ENCODE data around the gene KAT8. TPM values are rescaled to one million over a fixed set of nuclear protein-coding genes. Genes with fewer than 3 reads are reported as not detected.
A peak's percentile ranks its signal among the peaks of the same experiment; 100 is the strongest.

The KAT8 gene
- total and polyA plus RNA-seq, 9 of the 15 experiments (the other 6 are each of a cell fraction or from before 2014, with no cell fraction given): 10.0 to 98.5 (median 76.4) TPM

GRCh38 chr16:31094424-31095120 is 22.9 kb upstream of the KAT8 start, which contains the start of gene VKORC1 (continued):
- TF ChIP-seq SP2 (IDR thresholded peaks at IDR 0.05; ENCODE audit: extremely low read depth, low read depth, low read length, poor library complexity, severe bottlenecking) (peak; percentile 39), DEAF1 (CRISPR knock-in tag; IDR thresholded peaks at IDR 0.05) (no peak), XRCC3 (IDR thresholded peaks at IDR 0.05) (no peak), SUPT5H (IDR thresholded peaks at IDR 0.05) (0 out of 2 replicates have a peak, but pooled peaks have one; percentile 61), NCOA6 (IDR thresholded peaks at IDR 0.05) (no peak), ZBTB33 (CRISPR knock-in tag; IDR thresholded peaks at IDR 0.05) (no peak; the same call in 1 of the 2 replicates), ID3 (CRISPR knock-in tag; IDR thresholded peaks at IDR 0.05) (no peak), ID3 (tag; IDR thresholded peaks at IDR 0.05) (no peak), E2F3 (CRISPR knock-in tag; IDR thresholded peaks at IDR 0.05) (no peak), MBD2 (IDR thresholded peaks at IDR 0.05; ENCODE audit: borderline replicate concordance, low read depth) (peak; percentile 48; the same call in 1 of the 2 replicates), BCL6 (CRISPR knock-in tag; IDR thresholded peaks at IDR 0.05) (no peak), CGGBP1 (CRISPR knock-in tag; IDR thresholded peaks at IDR 0.05) (no peak), ZNF436 (CRISPR knock-in tag; IDR thresholded peaks at IDR 0.05) (no peak), RHOXF2B (CRISPR knock-in tag; conservative IDR thresholded peaks at IDR 0.05) (no peak), BCOR (IDR thresholded peaks at IDR 0.05) (no peak; the same call in 1 of the 2 replicates), ZMIZ1 (IDR thresholded peaks at IDR 0.05; ENCODE audit: low read depth in 2 of 2, low read length in 2 of 2) (no peak), RAD21 (CRISPR knock-in tag; conservative IDR thresholded peaks at IDR 0.05 in 1 of 2, IDR thresholded peaks at IDR 0.05 in 1 of 2) (no peak), ZSCAN32 (CRISPR knock-in tag; IDR thresholded peaks at IDR 0.05) (no peak), RBM39 (optimal IDR thresholded peaks at IDR 0.05; ENCODE audit: low read depth, low read length) (no peak), ZSCAN29 (IDR thresholded peaks at IDR 0.05) (no peak), FOXA3 (CRISPR knock-in tag; conservative IDR thresholded peaks at IDR 0.05 in 1 of 2, IDR thresholded peaks at IDR 0.05 in 1 of 2) (no peak), SIN3B (IDR thresholded peaks at IDR 0.05; ENCODE audit: low read depth) (peak; percentile 33; the same call in 1 of the 2 replicates)
